H9 (cell line): ENCODE data around the gene DDX27. TPM values are rescaled to one million over a fixed set of nuclear protein-coding genes. Genes with fewer than 3 reads are reported as not detected.

Experiments
- DNase-seq: peaks from one replicate; pipeline ENCODE4 v3.0.0-alpha.2; 2017
- H2AFZ ChIP-seq: one replicate; pipeline ENCODE4 v1.6.1; 2013; ENCODE audit warnings: mild to moderate bottlenecking, low read length, control low read depth, moderate library complexity
- H2AK5ac ChIP-seq: 2 replicates; pipeline ENCODE4 v1.6.1; 2013; ENCODE audit warnings: low read length, control low read depth, mixed read lengths; ENCODE audit not compliant: insufficient read length
- H2BK120ac ChIP-seq: one replicate; pipeline ENCODE4 v1.6.1; 2013; ENCODE audit warnings: low read depth, mild to moderate bottlenecking, low read length, control low read depth, inconsistent platforms; ENCODE audit not compliant: poor library complexity, severe bottlenecking
- H2BK12ac ChIP-seq: 2 replicates; pipeline ENCODE4 v1.6.1; 2013; ENCODE audit warnings: low read length, control low read depth, mixed read lengths, low read depth; ENCODE audit not compliant: insufficient read length
- H2BK15ac ChIP-seq: 2 replicates; pipeline ENCODE4 v1.6.1; 2013; ENCODE audit warnings: low read depth, low read length, control low read depth
- H2BK20ac ChIP-seq: one replicate; pipeline ENCODE4 v1.6.1; 2013; ENCODE audit warnings: low read depth, mild to moderate bottlenecking, low read length, control low read depth, inconsistent platforms; ENCODE audit not compliant: poor library complexity, severe bottlenecking
- H2BK5ac ChIP-seq: 2 replicates; pipeline ENCODE4 v1.6.1; 2013; ENCODE audit warnings: low read length, control low read depth, mixed read lengths; ENCODE audit not compliant: insufficient read length
- H3K14ac ChIP-seq: 2 replicates; pipeline ENCODE4 v1.6.1; 2013; ENCODE audit warnings: low read length, control low read depth; ENCODE audit not compliant: insufficient read depth
- H3K18ac ChIP-seq: 2 replicates; pipeline ENCODE4 v1.6.1; 2013; ENCODE audit warnings: low read depth, mild to moderate bottlenecking, mixed read lengths, low read length, control low read depth; ENCODE audit not compliant: insufficient read length
- H3K23ac ChIP-seq: 2 replicates; pipeline ENCODE4 v1.6.1; 2013; ENCODE audit warnings: low read length, control low read depth, mixed read lengths, low read depth; ENCODE audit not compliant: insufficient read length
- H3K23me2 ChIP-seq: 2 replicates; pipeline ENCODE4 v1.6.1; 2013; ENCODE audit warnings: low read depth, mild to moderate bottlenecking, mixed read lengths, low read length, control low read depth; ENCODE audit not compliant: insufficient read length, poor library complexity, severe bottlenecking
- H3K27ac ChIP-seq: 2 replicates; pipeline ENCODE4 v1.5.1; 2013; ENCODE audit warnings: low read length, control low read depth, mixed read lengths, low read depth; ENCODE audit not compliant: insufficient read length
- H3K27me3 ChIP-seq: 2 replicates; pipeline ENCODE4 v1.6.1; 2013; ENCODE audit warnings: low read length, control low read depth, inconsistent platforms; ENCODE audit not compliant: insufficient read depth
- H3K4ac ChIP-seq: 2 replicates; pipeline ENCODE4 v1.6.1; 2013; ENCODE audit warnings: low read depth, mild to moderate bottlenecking, control low read depth, inconsistent platforms, low read length, moderate library complexity
- H3K4me1 ChIP-seq: 2 replicates; pipeline ENCODE4 v1.6.1; 2013; ENCODE audit warnings: low read length, control low read depth, inconsistent platforms; ENCODE audit not compliant: insufficient read depth
- H3K4me2 ChIP-seq: 2 replicates; pipeline ENCODE4 v1.6.1; 2013; ENCODE audit warnings: low read length, control low read depth, mixed read lengths; ENCODE audit not compliant: insufficient read length, insufficient read depth
- H3K56ac ChIP-seq: 2 replicates; pipeline ENCODE4 v1.6.1; 2013; ENCODE audit warnings: low read depth, mild to moderate bottlenecking, mixed read lengths, low read length, control low read depth; ENCODE audit not compliant: insufficient read length
- H3K79me1 ChIP-seq: 2 replicates; pipeline ENCODE4 v1.6.1; 2013; ENCODE audit warnings: low read depth, mild to moderate bottlenecking, moderate library complexity, low read length, control low read depth, inconsistent platforms; ENCODE audit not compliant: insufficient read depth, poor library complexity, severe bottlenecking
- H3K79me2 ChIP-seq: 2 replicates; pipeline ENCODE4 v1.6.1; 2013; ENCODE audit warnings: low read length, control low read depth, inconsistent platforms; ENCODE audit not compliant: insufficient read depth
- H3K9ac ChIP-seq: 2 replicates; pipeline ENCODE4 v1.6.1; 2013; ENCODE audit warnings: low read length, control low read depth, mixed read lengths; ENCODE audit not compliant: insufficient read length; ENCODE audit errors: extremely low read depth
- H3K9me3 ChIP-seq: one replicate; pipeline ENCODE4 v1.6.1; 2013; ENCODE audit warnings: low read depth, low read length, inconsistent platforms; ENCODE audit not compliant: control insufficient read depth
- H3T11ph ChIP-seq: one replicate; pipeline ENCODE4 v1.6.1; 2013; ENCODE audit warnings: mild to moderate bottlenecking, low read length, control low read depth, inconsistent platforms
- H4K20me1 ChIP-seq: one replicate; pipeline ENCODE4 v1.6.1; 2013; ENCODE audit not compliant: control insufficient read depth, insufficient read length, insufficient read depth
- H4K5ac ChIP-seq: 2 replicates; pipeline ENCODE4 v1.6.1; 2013; ENCODE audit warnings: low read depth, mild to moderate bottlenecking, mixed read lengths, low read length, control low read depth; ENCODE audit not compliant: insufficient read length
- H4K8ac ChIP-seq: replicated peaks from 2 replicates; pipeline ENCODE4 v1.6.1; 2013; ENCODE audit warnings: low read length, control low read depth, mixed read lengths, low read depth; ENCODE audit not compliant: insufficient read length
- H4K91ac ChIP-seq: 2 replicates; pipeline ENCODE4 v1.6.1; 2013; ENCODE audit warnings: low read depth, mild to moderate bottlenecking, moderate library complexity, mixed read lengths, low read length, control low read depth; ENCODE audit not compliant: insufficient read length
- H3K27ac Mint-ChIP-seq, 3 experiments: 2 replicates in 2 of 3; 3 replicates in 1 of 3; pipeline ENCODE4 v1.8.0; 2020 to 2021; ENCODE audit warnings: mixed read lengths in 3 of 3, mild to moderate bottlenecking in 1 of 3, moderate library complexity in 1 of 3
- H3K27me3 Mint-ChIP-seq: 2 replicates; pipeline ENCODE4 v1.8.0; 2021; ENCODE audit warnings: low read depth, mild to moderate bottlenecking, moderate library complexity, mixed read lengths
- H3K36me3 Mint-ChIP-seq, 3 experiments: 2 replicates in 2 of 3; 3 replicates in 1 of 3; pipeline ENCODE4 v1.8.0; 2020 to 2021; ENCODE audit warnings: low read depth in 3 of 3, mixed read lengths in 3 of 3; ENCODE audit not compliant: insufficient read depth in 1 of 3
- H3K4me1 Mint-ChIP-seq, 2 experiments: 2 replicates each; pipeline ENCODE4 v1.8.0; 2020; ENCODE audit warnings: mixed read lengths in 2 of 2
- H3K4me3 Mint-ChIP-seq, 2 experiments: 2 replicates in 1 of 2; 3 replicates in 1 of 2; pipeline ENCODE4 v1.8.0; 2020 to 2021; ENCODE audit warnings: mild to moderate bottlenecking in 2 of 2, mixed read lengths in 2 of 2, moderate library complexity in 1 of 2
- H3K9me3 Mint-ChIP-seq, 2 experiments: 2 replicates in 1 of 2; 3 replicates in 1 of 2; pipeline ENCODE4 v1.8.0; 2020; ENCODE audit warnings: mild to moderate bottlenecking in 2 of 2, mixed read lengths in 2 of 2, moderate library complexity in 1 of 2
- WGBS: extraction: QIAGEN DNeasy Blood & Tissue Kit; methylation state at CpG from one replicate; pipeline ENCODE4 v1.1.7; 2013; ENCODE audit warnings: missing lambda C conversion rate, low lambda C conversion rate, mixed read lengths; ENCODE audit not compliant: insufficient read length; ENCODE audit errors: extremely low coverage; 5-methylcytosine and 5-hydroxymethylcytosine counted together
- total RNA-seq: library from RNA; stranded (reverse); gene quantifications from 2 replicates; pipeline ENCODE4 v1.2.1, GENCODE V29; 2021
- TF ChIP-seq, protein P1 (sequence below): fragments of 200-600 bp; sonication (generic); conservative IDR thresholded peaks from 3 replicates; pipeline ENCODE4 v1.8.0; 2021; ENCODE audit warnings: antibody characterized with exemption, mild to moderate bottlenecking

DDX27 gene
- total RNA-seq, 1 experiment from 2014 or later: 46.9 TPM

DNA sequence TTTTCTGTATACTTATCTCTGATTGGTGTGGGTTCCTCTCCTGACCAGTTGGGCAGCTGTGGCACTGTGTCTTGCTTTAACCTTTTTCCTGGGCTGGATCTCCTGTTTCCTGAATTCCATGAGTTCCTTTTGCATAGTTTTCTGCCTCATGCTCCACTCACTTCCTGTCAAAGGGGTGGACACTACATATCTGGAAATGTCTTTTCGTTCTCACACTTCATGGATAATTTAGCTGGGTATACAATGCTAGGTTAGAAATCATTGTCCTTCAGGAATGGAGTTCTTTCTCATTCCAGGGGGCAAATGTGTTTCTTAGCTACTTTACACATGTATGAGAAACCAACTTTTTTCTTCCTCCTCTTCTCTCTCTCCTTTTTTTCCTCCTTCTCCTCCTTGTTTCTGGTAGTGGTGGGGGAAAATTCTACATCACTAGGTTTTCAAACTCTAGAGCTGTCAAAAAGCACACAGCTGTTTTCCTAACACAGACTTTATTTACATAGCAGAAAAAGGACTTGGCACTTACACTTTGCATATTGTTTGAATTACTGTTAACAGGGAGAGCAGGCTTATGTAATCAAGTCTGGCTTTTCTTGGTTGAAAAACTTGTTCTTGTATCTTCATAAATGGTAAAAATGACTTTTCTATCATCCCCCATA, 9.0 kb upstream of the DDX27 start:
- Histone ChIP-seq H3K79me2 (no peaks in the 10 kb centered on the region), H2AFZ (no peak overlapping the region), H2BK5ac (no peak overlapping the region), H2BK120ac (no peak overlapping the region), H3K14ac (no peak overlapping the region), H3K56ac (no peak overlapping the region), H3K23me2 (no peaks in the 10 kb centered on the region), H2AK5ac (no peak overlapping the region), H3T11ph (no peak overlapping the region), H3K4me1 (no peaks in the 10 kb centered on the region), H3K18ac (no peak overlapping the region), H2BK20ac (no peak overlapping the region), H2BK12ac (no peak overlapping the region), H3K27me3 (no peaks in the 10 kb centered on the region), H4K91ac (no peak overlapping the region), H3K4ac (no peak overlapping the region), H4K20me1 (no peaks in the 10 kb centered on the region), H4K8ac (no peak overlapping the region), H3K23ac (no peak overlapping the region), H4K5ac (no peak overlapping the region), H3K9me3 (no peaks in the 10 kb centered on the region), H3K79me1 (no peaks in the 10 kb centered on the region), H3K27ac (no peak overlapping the region), H3K9ac (no peak overlapping the region), H3K4me2 (no peak overlapping the region), H2BK15ac (no peak overlapping the region)
- Mint-ChIP-seq H3K27ac (no peak overlapping the region), H3K4me1 (no peaks in the 10 kb centered on the region), H3K27me3 (no peaks in the 10 kb centered on the region), H3K36me3 (peaks cover 0 to 4% (median 0%) of the 10 kb centered on the region in 3 experiments; a peak in 2 of 7 replicates), H3K9me3 (peaks cover 3 to 9% of the 10 kb centered on the region in 2 experiments), H3K4me3 (no peak overlapping the region)
- no peak for DNase-seq
- TF ChIP-seq, protein P1, sequence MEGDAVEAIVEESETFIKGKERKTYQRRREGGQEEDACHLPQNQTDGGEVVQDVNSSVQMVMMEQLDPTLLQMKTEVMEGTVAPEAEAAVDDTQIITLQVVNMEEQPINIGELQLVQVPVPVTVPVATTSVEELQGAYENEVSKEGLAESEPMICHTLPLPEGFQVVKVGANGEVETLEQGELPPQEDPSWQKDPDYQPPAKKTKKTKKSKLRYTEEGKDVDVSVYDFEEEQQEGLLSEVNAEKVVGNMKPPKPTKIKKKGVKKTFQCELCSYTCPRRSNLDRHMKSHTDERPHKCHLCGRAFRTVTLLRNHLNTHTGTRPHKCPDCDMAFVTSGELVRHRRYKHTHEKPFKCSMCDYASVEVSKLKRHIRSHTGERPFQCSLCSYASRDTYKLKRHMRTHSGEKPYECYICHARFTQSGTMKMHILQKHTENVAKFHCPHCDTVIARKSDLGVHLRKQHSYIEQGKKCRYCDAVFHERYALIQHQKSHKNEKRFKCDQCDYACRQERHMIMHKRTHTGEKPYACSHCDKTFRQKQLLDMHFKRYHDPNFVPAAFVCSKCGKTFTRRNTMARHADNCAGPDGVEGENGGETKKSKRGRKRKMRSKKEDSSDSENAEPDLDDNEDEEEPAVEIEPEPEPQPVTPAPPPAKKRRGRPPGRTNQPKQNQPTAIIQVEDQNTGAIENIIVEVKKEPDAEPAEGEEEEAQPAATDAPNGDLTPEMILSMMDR: no peak
- WGBS: no CpG with 5 or more reads among the region's 1 CpG
